Neutrophil (primary cell): ENCODE results near the gene UBA1.

ENCODE experiments used
- H3K27ac ChIP-seq: fragments of 200-600 bp; sonication (generic); 2 replicates; pipeline ENCODE4 v1.5.1; 2016; ENCODE audit warnings: mild to moderate bottlenecking, moderate library complexity
- H3K27me3 ChIP-seq: fragments of 200-600 bp; sonication (generic); 2 replicates; pipeline ENCODE4 v1.6.0; 2016; ENCODE audit warnings: mild to moderate bottlenecking
- H3K36me3 ChIP-seq: fragments of 200-600 bp; sonication (generic); 2 replicates; pipeline ENCODE4 v1.5.1; 2017
- H3K4me1 ChIP-seq, 2 experiments: fragments of 200-600 bp in 1 of 2; sonication (generic) in 1 of 2; 1 replicate in 1 of 2; 2 replicates in 1 of 2; pipeline versions ENCODE4 v1.5.1 to v1.6.1; 2013 to 2016; ENCODE audit warnings: low read depth in 1 of 2, low read length in 1 of 2, mild to moderate bottlenecking in 1 of 2, moderate library complexity in 1 of 2; ENCODE audit not compliant: control insufficient read depth in 1 of 2, insufficient read depth in 1 of 2
- H3K4me3 ChIP-seq, 2 experiments: fragments of 200-600 bp in 1 of 2; sonication (generic) in 1 of 2; 1 replicate in 1 of 2; 2 replicates in 1 of 2; pipeline ENCODE4 v1.5.1; 2013 to 2016; ENCODE audit warnings: low read depth in 1 of 2, low read length in 1 of 2, mild to moderate bottlenecking in 1 of 2, moderate library complexity in 1 of 2
- H3K9me3 ChIP-seq: fragments of 200-600 bp; sonication (generic); 2 replicates; pipeline ENCODE4 v1.5.1; 2016
- CTCF ChIP-seq: fragments of 200-600 bp; sonication (generic); IDR thresholded peaks from 2 replicates; pipeline ENCODE4 v1.5.1; 2016; ENCODE audit warnings: antibody characterized with exemption

The UBA1 gene

DNA sequence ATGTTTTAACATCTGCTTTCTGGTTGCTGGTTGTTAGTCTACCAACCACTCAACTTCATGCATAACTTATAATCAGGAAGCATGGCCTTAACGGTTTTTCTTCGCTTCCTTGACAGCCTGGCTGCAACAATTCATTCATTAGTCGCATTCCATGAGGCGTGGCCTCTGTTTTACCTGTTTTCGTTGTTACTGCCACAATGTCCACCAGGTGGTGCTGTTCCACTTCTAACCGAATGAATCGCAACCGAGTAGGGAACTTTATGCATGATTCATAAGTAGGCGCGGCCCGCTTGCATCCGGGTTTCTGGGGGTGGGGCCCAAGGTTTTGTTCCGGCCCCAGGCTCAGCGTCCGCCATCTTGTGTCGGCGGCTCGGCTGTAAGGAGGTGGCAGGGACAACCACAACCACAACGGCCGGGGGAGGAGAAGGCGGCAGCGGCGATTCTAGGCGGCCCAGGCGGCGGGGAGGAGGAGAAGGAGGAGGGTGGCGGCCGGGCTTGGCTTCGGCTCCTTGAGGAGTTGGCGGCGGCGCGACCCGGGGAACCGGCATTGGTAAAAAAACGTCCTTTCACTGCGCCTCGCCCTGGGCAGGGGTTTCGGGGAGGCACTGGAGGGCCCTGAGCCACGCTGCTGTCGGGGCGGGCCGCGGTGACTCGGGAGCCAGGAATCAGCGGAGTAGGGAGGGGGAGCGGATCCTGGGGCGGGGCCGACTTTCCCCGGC lies at the start of gene UBA1:
Gene UBA1, plus strand, starts transcription at position 355 of the 719 bp plus-strand sequence. CDS start 4,974 bp downstream, outside the sequence.
- Histone ChIP-seq H3K4me3 (peak within 1 kb of the TSS; percentile 69 to 79), H3K4me1 (peaks cover 48 to 65% of the 10 kb centered on the region in 2 experiments), H3K9me3 (no peaks in the 10 kb centered on the region), H3K27ac (peak within 1 kb of the TSS; percentile 95), H3K27me3 (no peaks in the 10 kb centered on the region), H3K36me3 (peaks cover 13% of the 10 kb centered on the region)
- peak; percentile 85 for TF ChIP-seq CTCF

DNA sequence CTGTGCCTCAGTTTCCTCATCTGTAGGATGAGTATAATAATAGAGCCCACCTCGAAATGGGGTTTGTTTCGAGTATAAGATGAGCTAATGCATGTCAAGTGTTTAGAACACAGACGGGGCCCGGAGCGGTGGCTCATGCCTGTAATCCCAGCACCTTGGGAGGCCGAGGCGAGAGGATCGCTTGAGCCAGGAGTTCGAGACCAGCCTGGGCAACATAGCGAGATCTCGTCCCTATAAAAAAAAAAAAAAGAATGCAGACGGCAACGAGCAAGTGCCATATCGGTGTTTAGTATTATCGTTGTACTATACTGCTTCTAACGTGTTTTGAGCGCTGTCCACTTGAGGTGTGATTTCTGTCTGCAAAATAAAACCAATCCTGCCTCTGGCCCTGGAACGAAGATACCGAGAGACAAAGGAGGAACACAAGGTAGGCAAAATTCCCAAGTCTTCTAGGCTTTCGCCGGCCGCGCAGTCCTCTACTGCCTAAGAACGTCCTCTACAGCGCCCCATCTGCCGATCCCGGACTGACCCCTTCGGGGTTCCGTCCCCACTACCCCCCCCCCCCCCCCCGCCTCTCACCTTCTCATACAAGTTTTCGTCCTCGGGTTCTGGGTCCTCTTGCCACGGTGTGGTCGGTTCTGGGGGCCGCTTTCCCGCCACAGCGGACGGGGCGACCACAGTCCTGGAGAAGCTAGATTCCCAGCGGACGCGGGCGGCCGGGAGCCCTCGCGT lies 49.6 kb upstream of the UBA1 start:
- Histone ChIP-seq H3K27me3 (no peaks in the 10 kb centered on the region), H3K4me1 (peaks cover 23% of the 10 kb centered on the region in 2 experiments), H3K36me3 (no peaks in the 10 kb centered on the region), H3K9me3 (no peaks in the 10 kb centered on the region), H3K4me3 (peak overlapping the region; percentile 73 to 79), H3K27ac (peak overlapping the region; percentile 95)
- TF ChIP-seq CTCF, result no peak

DNA sequence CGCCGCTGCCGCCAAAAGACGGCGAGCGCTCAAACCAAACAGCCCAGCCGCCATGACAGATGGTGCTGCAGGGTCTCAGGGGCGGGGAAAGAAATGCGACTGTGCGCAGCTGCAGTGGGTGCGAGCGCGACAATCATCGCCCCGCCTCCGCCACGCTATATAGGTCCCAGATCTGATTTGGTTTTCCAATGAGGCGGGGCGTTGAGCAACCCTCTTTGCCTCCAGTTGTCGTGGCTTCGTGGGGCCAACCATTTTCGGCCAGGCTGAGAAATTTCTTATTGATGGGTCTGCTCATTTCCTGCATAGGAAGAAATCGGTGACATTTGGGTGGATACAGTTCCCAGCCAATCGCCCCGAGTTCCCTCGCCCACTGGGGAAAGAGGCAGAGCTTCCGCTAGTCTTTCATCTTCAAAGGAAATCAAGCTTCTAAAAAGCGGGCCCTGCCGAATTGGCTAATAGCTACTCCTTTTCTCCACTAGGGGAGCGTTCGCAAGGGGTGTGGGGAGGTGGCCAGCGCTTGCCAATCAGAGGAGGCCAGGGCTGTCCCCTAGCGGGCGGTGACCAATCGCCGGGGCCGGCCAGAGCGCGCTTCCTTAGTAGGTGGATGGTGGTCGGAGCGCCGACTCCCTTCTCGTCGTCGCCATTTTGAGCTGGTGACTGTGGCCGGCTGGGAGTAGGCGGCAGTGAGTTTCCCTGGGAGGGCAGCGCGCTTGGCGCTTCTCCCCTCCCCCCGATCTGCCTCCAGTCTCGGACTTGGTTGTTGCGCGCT lies 48.8 kb upstream of the UBA1 start, which contains the start of the genes NDUFB11 and RBM10:
Gene NDUFB11, minus strand, starts transcription at position 77 of the 769 bp plus-strand sequence. Its CDS starts 23 bp downstream, at position 54.
Gene RBM10, plus strand, starts transcription at position 596 of the 769 bp plus-strand sequence. CDS start 2,261 bp downstream, outside the sequence.
- Histone ChIP-seq H3K4me3 (peak within 1 kb of the TSS; percentile 73 to 79), H3K9me3 (no peaks in the 10 kb centered on the region), H3K36me3 (no peaks in the 10 kb centered on the region), H3K27me3 (no peaks in the 10 kb centered on the region), H3K4me1 (peaks cover 23% of the 10 kb centered on the region in 2 experiments), H3K27ac (peak within 1 kb of the TSS; percentile 95)
- peak; percentile 86 for TF ChIP-seq CTCF

DNA sequence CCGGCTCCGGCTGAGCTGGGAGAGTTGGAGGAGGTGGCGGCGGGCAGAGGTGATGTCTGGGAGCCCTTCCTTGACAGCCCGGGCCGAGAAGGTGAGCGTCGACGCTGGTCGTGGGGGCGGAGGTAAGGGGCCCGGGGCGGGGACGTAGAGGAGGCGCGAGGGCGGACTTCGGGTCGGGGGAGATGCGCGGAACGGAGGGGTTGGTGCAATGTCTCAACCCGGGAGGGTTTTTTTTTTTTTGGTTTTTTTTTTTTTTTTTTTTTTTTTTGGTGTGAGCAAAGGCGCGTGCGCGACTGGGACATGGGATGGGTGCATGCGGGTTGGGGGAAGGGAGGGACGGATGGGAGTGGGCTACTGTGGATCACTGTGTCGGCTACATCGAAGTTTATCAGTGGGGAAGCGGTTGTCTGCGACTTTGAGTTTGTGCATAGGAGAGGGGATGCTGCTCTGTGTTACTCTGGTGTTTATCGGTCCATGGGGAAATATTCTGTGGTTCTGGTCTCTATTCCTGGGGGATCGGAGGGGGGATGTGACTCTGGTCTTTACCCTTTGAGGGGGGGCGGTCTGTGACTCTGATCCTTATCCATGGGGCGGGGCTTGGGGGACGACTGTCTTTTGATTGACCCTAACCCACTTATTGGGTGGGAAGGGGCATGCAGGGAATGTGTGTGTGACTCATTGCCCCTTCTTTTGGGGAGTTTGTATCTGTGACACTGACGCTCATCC lies 48.1 kb upstream of the UBA1 start:
- no peaks in the 10 kb centered on the region for H3K36me3 ChIP-seq
- TF ChIP-seq CTCF, result no peak
- H3K4me1 ChIP-seq, result peaks cover 23% of the 10 kb centered on the region in 2 experiments
- H3K9me3 ChIP-seq, result no peaks in the 10 kb centered on the region
- H3K27ac ChIP-seq, result peak overlapping the region; percentile 95
- peak overlapping the region; percentile 73 to 79 for H3K4me3 ChIP-seq
- H3K27me3 ChIP-seq, result no peaks in the 10 kb centered on the region
